ENCODE results near the gene DDX24.

- no peak for TF ChIP-seq EZH2 (IDR thresholded peaks at IDR 0.05)
- TF ChIP-seq POLR2AphosphoS5 (IDR thresholded peaks at IDR 0.05; ENCODE audit: borderline replicate concordance, low read depth, low read length), result no peak
Measured at GRCh38 chr14:93999573-93999972, 81.4 kb downstream of the DDX24 start.

Measured in SK-N-MC (cell line).